ENCODE measurements around the gene ABLIM1. TPM values are rescaled to one million over a fixed set of nuclear protein-coding genes. Genes with fewer than 3 reads are reported as not detected.

Gene ABLIM1
- total RNA-seq, 2 experiments from 2014 or later, result 157 to 159 TPM

- no peak for DNase-seq
- Mint-ChIP-seq H3K9me3 (no peaks in the 10 kb centered on the region), H3K27me3 (ENCODE audit: low read depth) (no peaks in the 10 kb centered on the region), H3K36me3 (ENCODE audit: low read depth) (no peaks in the 10 kb centered on the region), H3K4me3 (no peak overlapping the region), H3K27ac (no peak overlapping the region), H3K4me1 (ENCODE audit: low read depth) (no peaks in the 10 kb centered on the region)
- intact Hi-C loops (cut with micrococcal nuclease), result no loop called here
- CTCF ChIA-PET, result no interaction called here
Measured at GRCh38 chr10:114687459-114687858, 29.4 kb upstream of the ABLIM1 start.

GRCh38 chr10:114686013-114686412 lies 27.9 kb upstream of the ABLIM1 start:
- no peak overlapping the region for H3K27ac Mint-ChIP-seq
- no peak for DNase-seq
- H3K36me3 Mint-ChIP-seq (ENCODE audit: low read depth), result no peaks in the 10 kb centered on the region
- CTCF ChIA-PET, result interaction anchor here (0.6 kb wide), 1 partner anchor 61 kb away, joined by 3 read pairs; no protein-coding TSS in a partner anchor
- no peaks in the 10 kb centered on the region for H3K4me1 Mint-ChIP-seq (ENCODE audit: low read depth)
- H3K4me3 Mint-ChIP-seq, result no peak overlapping the region
- intact Hi-C loops (cut with micrococcal nuclease), result no loop called here
- H3K9me3 Mint-ChIP-seq, result no peaks in the 10 kb centered on the region
- no peaks in the 10 kb centered on the region for H3K27me3 Mint-ChIP-seq (ENCODE audit: low read depth)

GRCh38 chr10:114685456-114685855 lies 27.4 kb upstream of the ABLIM1 start:
- intact Hi-C loops (cut with micrococcal nuclease), result no loop called here
- H3K27me3 Mint-ChIP-seq (ENCODE audit: low read depth), result no peaks in the 10 kb centered on the region
- H3K9me3 Mint-ChIP-seq, result no peaks in the 10 kb centered on the region
- CTCF ChIA-PET, result no interaction called here
- H3K4me3 Mint-ChIP-seq, result no peak overlapping the region
- DNase-seq, result no peak
- no peaks in the 10 kb centered on the region for H3K36me3 Mint-ChIP-seq (ENCODE audit: low read depth)
- H3K4me1 Mint-ChIP-seq (ENCODE audit: low read depth), result no peaks in the 10 kb centered on the region
- H3K27ac Mint-ChIP-seq, result no peak overlapping the region

GRCh38 chr10:114684822-114685209 lies 26.7 kb upstream of the ABLIM1 start:
- no peaks in the 10 kb centered on the region for H3K9me3 Mint-ChIP-seq
- CTCF ChIA-PET, result no interaction called here
- no peaks in the 10 kb centered on the region for H3K36me3 Mint-ChIP-seq (ENCODE audit: low read depth)
- H3K4me1 Mint-ChIP-seq (ENCODE audit: low read depth), result no peaks in the 10 kb centered on the region
- H3K27me3 Mint-ChIP-seq (ENCODE audit: low read depth), result no peaks in the 10 kb centered on the region
- no peak for DNase-seq
- intact Hi-C loops (cut with micrococcal nuclease), result no loop called here
- no peak overlapping the region for H3K27ac Mint-ChIP-seq
- H3K4me3 Mint-ChIP-seq, result no peak overlapping the region

GRCh38 chr10:114684084-114684821 lies 26.2 kb upstream of the ABLIM1 start:
- no peaks in the 10 kb centered on the region for H3K27me3 Mint-ChIP-seq (ENCODE audit: low read depth)
- H3K27ac Mint-ChIP-seq, result no peak overlapping the region
- no peak overlapping the region for H3K4me3 Mint-ChIP-seq
- no peaks in the 10 kb centered on the region for H3K36me3 Mint-ChIP-seq (ENCODE audit: low read depth)
- DNase-seq, result no peak
- CTCF ChIA-PET, result no interaction called here
- intact Hi-C loops (cut with micrococcal nuclease), result no loop called here
- H3K9me3 Mint-ChIP-seq, result no peaks in the 10 kb centered on the region
- no peaks in the 10 kb centered on the region for H3K4me1 Mint-ChIP-seq (ENCODE audit: low read depth)

GRCh38 chr10:114683593-114683992 lies 25.5 kb upstream of the ABLIM1 start:
- Mint-ChIP-seq H3K9me3 (no peaks in the 10 kb centered on the region), H3K4me3 (no peak overlapping the region), H3K27me3 (ENCODE audit: low read depth) (no peaks in the 10 kb centered on the region), H3K27ac (no peak overlapping the region), H3K36me3 (ENCODE audit: low read depth) (no peaks in the 10 kb centered on the region), H3K4me1 (ENCODE audit: low read depth) (no peaks in the 10 kb centered on the region)
- intact Hi-C loops (cut with micrococcal nuclease), result no loop called here
- no peak for DNase-seq
- CTCF ChIA-PET, result no interaction called here

GRCh38 chr10:114683162-114683561 lies 25.1 kb upstream of the ABLIM1 start:
- DNase-seq, result no peak

GRCh38 chr10:114682532-114682931 lies 24.5 kb upstream of the ABLIM1 start:
- H3K9me3 Mint-ChIP-seq, result no peaks in the 10 kb centered on the region
- CTCF ChIA-PET, result no interaction called here
- intact Hi-C loops (cut with micrococcal nuclease), result no loop called here
- DNase-seq, result no peak
- H3K27ac Mint-ChIP-seq, result no peak overlapping the region
- H3K36me3 Mint-ChIP-seq (ENCODE audit: low read depth), result no peaks in the 10 kb centered on the region
- H3K27me3 Mint-ChIP-seq (ENCODE audit: low read depth), result no peaks in the 10 kb centered on the region
- no peak overlapping the region for H3K4me3 Mint-ChIP-seq
- no peaks in the 10 kb centered on the region for H3K4me1 Mint-ChIP-seq (ENCODE audit: low read depth)

More at GRCh38 chr10:114683162-114683561, 25.1 kb upstream of the ABLIM1 start:
- Mint-ChIP-seq H3K27me3 (ENCODE audit: low read depth) (no peaks in the 10 kb centered on the region), H3K4me1 (ENCODE audit: low read depth) (no peaks in the 10 kb centered on the region), H3K4me3 (no peak overlapping the region), H3K27ac (no peak overlapping the region), H3K9me3 (no peaks in the 10 kb centered on the region), H3K36me3 (ENCODE audit: low read depth) (no peaks in the 10 kb centered on the region)
- CTCF ChIA-PET, result no interaction called here
- intact Hi-C loops (cut with micrococcal nuclease), result no loop called here

- CTCF ChIA-PET, result no interaction called here
- intact Hi-C loops (cut with micrococcal nuclease), result no loop called here
- Mint-ChIP-seq H3K4me1 (ENCODE audit: low read depth) (no peaks in the 10 kb centered on the region), H3K36me3 (ENCODE audit: low read depth) (no peaks in the 10 kb centered on the region), H3K27ac (no peak overlapping the region), H3K27me3 (ENCODE audit: low read depth) (no peaks in the 10 kb centered on the region), H3K4me3 (no peak overlapping the region), H3K9me3 (no peaks in the 10 kb centered on the region)
- no peak for DNase-seq
Measured at GRCh38 chr10:114682121-114682520, 24.0 kb upstream of the ABLIM1 start.

- Mint-ChIP-seq H3K36me3 (ENCODE audit: low read depth) (no peaks in the 10 kb centered on the region), H3K4me3 (no peak overlapping the region), H3K27me3 (ENCODE audit: low read depth) (no peaks in the 10 kb centered on the region), H3K4me1 (ENCODE audit: low read depth) (no peaks in the 10 kb centered on the region), H3K9me3 (no peaks in the 10 kb centered on the region), H3K27ac (no peak overlapping the region)
- DNase-seq, result no peak
- CTCF ChIA-PET, result interaction anchor here (1.2 kb wide), 1 partner anchor 32 kb away, joined by 3 read pairs; no protein-coding TSS in a partner anchor
- intact Hi-C loops (cut with micrococcal nuclease), result no loop called here
Measured at GRCh38 chr10:114681542-114681941, 23.5 kb upstream of the ABLIM1 start.

- H3K4me1 Mint-ChIP-seq (ENCODE audit: low read depth), result no peaks in the 10 kb centered on the region
- CTCF ChIA-PET, result interaction anchor here (1.2 kb wide), 1 partner anchor 33 kb away, joined by 3 read pairs; no protein-coding TSS in a partner anchor
- intact Hi-C loops (cut with micrococcal nuclease), result no loop called here
- no peak for DNase-seq
- no peaks in the 10 kb centered on the region for H3K27me3 Mint-ChIP-seq (ENCODE audit: low read depth)
- H3K4me3 Mint-ChIP-seq, result no peak overlapping the region
- H3K27ac Mint-ChIP-seq, result no peak overlapping the region
- H3K9me3 Mint-ChIP-seq, result no peaks in the 10 kb centered on the region
- no peaks in the 10 kb centered on the region for H3K36me3 Mint-ChIP-seq (ENCODE audit: low read depth)
Measured at GRCh38 chr10:114680543-114681117, 22.6 kb upstream of the ABLIM1 start.

- Mint-ChIP-seq H3K4me1 (ENCODE audit: low read depth) (no peaks in the 10 kb centered on the region), H3K27ac (no peak overlapping the region), H3K27me3 (ENCODE audit: low read depth) (no peaks in the 10 kb centered on the region), H3K4me3 (no peak overlapping the region), H3K36me3 (ENCODE audit: low read depth) (no peaks in the 10 kb centered on the region), H3K9me3 (no peaks in the 10 kb centered on the region)
- intact Hi-C loops (cut with micrococcal nuclease), result no loop called here
- CTCF ChIA-PET, result interaction anchor here (0.6 kb wide), 1 partner anchor 201 kb away, joined by 3 read pairs; no protein-coding TSS in a partner anchor
- DNase-seq, result no peak
Measured at GRCh38 chr10:114679552-114679951, 21.5 kb upstream of the ABLIM1 start.

- Mint-ChIP-seq H3K27ac (no peak overlapping the region), H3K27me3 (ENCODE audit: low read depth) (no peaks in the 10 kb centered on the region), H3K4me3 (no peak overlapping the region), H3K4me1 (ENCODE audit: low read depth) (no peaks in the 10 kb centered on the region), H3K36me3 (ENCODE audit: low read depth) (no peaks in the 10 kb centered on the region), H3K9me3 (no peaks in the 10 kb centered on the region)
- CTCF ChIA-PET, result no interaction called here
- DNase-seq, result no peak
- intact Hi-C loops (cut with micrococcal nuclease), result no loop called here
Measured at GRCh38 chr10:114678820-114679219, 20.7 kb upstream of the ABLIM1 start.

Data from activated naive CD4-positive, alpha-beta T cell treated with anti-CD3 and anti-CD28 coated beads for 36 hours (primary cell).